Measurements from ENCODE around the gene CCL2.

GRCh38 chr17:34275881-34276280 is 20.8 kb downstream of the CCL2 start:
- TF ChIP-seq CTCF (conservative IDR thresholded peaks at IDR 0.05; ENCODE audit: low read length) (no peak), EZH2phosphoT487 (IDR thresholded peaks at IDR 0.05; ENCODE audit: borderline replicate concordance, low read depth, low read length) (no peak)

Data from OCI-LY7 (cell line).